ENCODE results near the gene BIN1. TPM values are rescaled to one million over a fixed set of nuclear protein-coding genes. Genes with fewer than 3 reads are reported as not detected.
A peak's percentile ranks its signal among the peaks of the same experiment; 100 is the strongest.

The BIN1 gene
- total and polyA plus RNA-seq, 12 donors = 62.1 to 207 (median 125) TPM

DNA sequence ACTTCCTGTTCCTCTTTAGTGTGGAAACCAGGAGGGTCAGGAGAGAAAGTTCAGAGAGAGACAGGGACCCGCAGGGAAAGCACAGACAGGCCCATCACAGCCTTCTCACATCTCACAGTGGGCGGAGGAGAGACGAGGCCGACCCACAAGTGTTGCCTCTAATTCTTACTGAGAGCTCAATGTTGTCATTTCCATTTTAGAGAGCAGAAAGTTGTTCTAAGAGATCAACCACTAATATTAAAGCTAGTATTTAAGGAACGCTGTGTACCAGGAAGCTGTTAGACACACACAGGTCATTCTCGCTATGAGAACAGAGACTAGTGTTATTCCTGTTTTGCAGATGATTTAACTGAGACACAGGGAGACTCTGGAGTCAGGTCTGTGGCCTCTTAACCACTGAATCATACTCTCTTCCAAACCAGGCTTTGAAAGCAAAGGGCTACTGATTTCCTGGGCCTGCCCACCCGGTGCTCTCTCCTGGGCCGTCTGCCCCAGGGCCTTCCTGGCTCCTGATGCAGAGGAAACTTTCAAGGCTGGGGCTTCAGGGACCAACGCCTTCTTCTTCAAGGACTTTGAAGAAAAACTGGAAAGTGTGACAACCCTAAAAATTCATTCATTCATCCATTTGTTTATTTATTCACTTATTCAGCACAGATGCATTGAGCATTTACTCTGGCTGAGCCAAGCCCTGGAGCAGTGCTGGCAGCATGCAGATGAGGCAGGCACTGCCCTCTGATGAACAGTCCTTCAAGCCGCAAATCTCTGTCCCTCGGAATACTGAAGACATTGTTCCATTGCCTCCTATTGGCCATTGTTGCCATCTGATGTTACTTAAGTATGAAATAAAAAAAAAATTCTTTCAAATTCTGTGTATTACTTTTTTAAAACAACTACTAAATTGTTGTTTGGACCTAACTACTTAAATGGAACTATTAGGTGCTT lies 37.2 kb upstream of the BIN1 start:
- Histone ChIP-seq H3K4me3 (no peak overlapping the region), H3K9me3 (replicated peaks in 1 of 3) (no peaks in the 10 kb centered on the region), H3K36me3 (replicated peaks in 1 of 2) (no peaks in the 10 kb centered on the region), H3K4me1 (replicated peaks in 1 of 2) (peaks cover 19 to 32% of the 10 kb centered on the region in 2 donors), H3K27ac (peak overlapping the region in 4 of 5 donors; percentile 36 to 66 (median 60)), H3K27me3 (no peaks in the 10 kb centered on the region)
- intact Hi-C loops (cut with DNase I) = loop anchor here in 1 of 2 donors (10.0 kb wide), 1 partner anchor 69 kb away; no protein-coding TSS in a partner anchor
- TF ChIP-seq, protein P1, sequence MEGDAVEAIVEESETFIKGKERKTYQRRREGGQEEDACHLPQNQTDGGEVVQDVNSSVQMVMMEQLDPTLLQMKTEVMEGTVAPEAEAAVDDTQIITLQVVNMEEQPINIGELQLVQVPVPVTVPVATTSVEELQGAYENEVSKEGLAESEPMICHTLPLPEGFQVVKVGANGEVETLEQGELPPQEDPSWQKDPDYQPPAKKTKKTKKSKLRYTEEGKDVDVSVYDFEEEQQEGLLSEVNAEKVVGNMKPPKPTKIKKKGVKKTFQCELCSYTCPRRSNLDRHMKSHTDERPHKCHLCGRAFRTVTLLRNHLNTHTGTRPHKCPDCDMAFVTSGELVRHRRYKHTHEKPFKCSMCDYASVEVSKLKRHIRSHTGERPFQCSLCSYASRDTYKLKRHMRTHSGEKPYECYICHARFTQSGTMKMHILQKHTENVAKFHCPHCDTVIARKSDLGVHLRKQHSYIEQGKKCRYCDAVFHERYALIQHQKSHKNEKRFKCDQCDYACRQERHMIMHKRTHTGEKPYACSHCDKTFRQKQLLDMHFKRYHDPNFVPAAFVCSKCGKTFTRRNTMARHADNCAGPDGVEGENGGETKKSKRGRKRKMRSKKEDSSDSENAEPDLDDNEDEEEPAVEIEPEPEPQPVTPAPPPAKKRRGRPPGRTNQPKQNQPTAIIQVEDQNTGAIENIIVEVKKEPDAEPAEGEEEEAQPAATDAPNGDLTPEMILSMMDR (IDR thresholded peaks at IDR 0.05) = peak; percentile 13 to 30 (median 26)
- TF ChIP-seq POLR2A (IDR thresholded peaks at IDR 0.05) = no peak
- peak in 6 of 7 donors; percentile 43 to 67 (median 58) for DNase-seq
- 39 to 51% (median 49%) methylated on average over 11 of the region's 11 CpGs for WGBS, 4 donors

DNA sequence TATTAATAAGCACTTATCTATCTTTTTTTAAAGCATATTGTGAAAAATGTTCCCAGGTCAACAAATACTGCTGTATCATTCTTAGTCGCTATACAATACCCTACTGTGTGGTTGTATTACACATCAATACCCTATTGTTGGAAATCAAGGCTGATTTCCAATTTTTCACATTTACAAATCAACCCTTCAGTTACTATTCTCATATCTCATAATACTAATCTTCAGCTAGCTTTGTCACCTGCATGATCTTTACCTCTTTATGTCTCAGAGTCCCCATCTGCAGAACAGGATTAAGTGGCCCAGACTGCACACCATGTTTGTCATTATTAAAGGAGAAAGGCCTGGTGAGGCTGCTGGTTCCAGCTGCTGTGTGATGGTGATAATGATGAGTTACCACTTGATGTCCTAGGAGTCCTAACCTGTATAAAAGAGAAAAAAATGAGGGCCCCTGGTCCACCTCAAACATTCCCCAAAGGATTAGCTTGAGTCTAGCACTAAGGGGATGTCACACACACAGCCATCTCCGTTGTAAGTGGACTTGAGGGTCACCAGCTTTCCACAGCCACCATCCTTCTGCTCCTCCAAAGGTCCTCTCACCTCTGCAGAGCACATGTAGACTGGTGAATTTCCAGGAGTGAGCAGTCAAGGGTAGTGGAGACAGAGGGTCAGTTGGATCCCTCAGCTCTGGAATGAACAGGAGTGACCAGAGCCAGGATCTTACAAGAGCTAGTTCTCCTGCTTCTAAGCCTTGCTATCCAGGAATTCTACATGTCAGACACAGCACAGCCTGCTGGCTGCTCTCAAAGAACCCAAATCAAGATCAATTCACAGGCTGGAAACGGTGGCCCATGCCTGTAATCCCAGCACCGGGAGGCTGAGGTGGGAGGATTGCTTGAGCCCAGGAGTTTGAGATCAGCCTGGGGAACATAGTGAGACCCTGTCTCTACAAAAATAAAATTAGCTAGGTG lies 36.0 kb upstream of the BIN1 start:
- peak in 2 of 7 donors; percentile 14 to 40 for DNase-seq
- Histone ChIP-seq H3K4me3 (no peak overlapping the region), H3K9me3 (replicated peaks in 1 of 3) (no peaks in the 10 kb centered on the region), H3K27ac (peak overlapping the region in 3 of 5 donors; percentile 35 to 66 (median 56)), H3K27me3 (no peaks in the 10 kb centered on the region), H3K4me1 (replicated peaks in 1 of 2) (peaks cover 19 to 32% of the 10 kb centered on the region in 2 donors), H3K36me3 (replicated peaks in 1 of 2) (no peaks in the 10 kb centered on the region)
- intact Hi-C loops (cut with DNase I) = loop anchor here in 1 of 2 donors (10.0 kb wide), 1 partner anchor 68 kb away; no protein-coding TSS in a partner anchor
- 87 to 95% (median 89%) methylated on average over 4 of the region's 4 CpGs for WGBS, 4 donors
- TF ChIP-seq, protein P1 (IDR thresholded peaks at IDR 0.05) = no peak
- no peak for TF ChIP-seq POLR2A (IDR thresholded peaks at IDR 0.05)

DNA sequence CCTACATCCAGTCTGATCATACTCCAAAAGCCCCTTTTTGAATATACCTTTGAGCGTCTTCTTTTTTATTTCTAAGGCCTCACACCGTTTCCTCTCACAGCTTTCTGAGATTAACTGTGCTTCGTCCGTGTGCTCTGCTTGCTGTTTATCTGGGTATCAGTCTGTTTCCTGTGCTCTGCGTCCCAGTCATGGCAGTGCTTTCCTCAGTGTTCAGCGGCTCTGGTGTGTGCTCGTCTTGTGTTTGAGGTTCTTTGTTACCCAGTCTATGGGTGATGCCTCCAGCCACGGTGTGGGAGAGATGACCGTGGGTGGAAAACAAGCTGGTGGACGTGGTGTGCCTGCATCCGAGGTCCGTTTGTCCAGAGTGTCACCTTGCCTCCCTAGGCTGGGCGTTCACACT lies 33.6 kb upstream of the BIN1 start:
- Histone ChIP-seq H3K4me3 (no peak overlapping the region), H3K4me1 (replicated peaks in 1 of 2) (peaks cover 14 to 27% of the 10 kb centered on the region in 2 donors), H3K27me3 (no peaks in the 10 kb centered on the region), H3K27ac (no peak overlapping the region), H3K9me3 (replicated peaks in 1 of 3) (no peaks in the 10 kb centered on the region), H3K36me3 (replicated peaks in 1 of 2) (no peaks in the 10 kb centered on the region)
- WGBS, 4 donors = 71 to 85% (median 77%) methylated on average over 13 of the region's 13 CpGs
- intact Hi-C loops (cut with DNase I) = loop anchor here in 1 of 2 donors (10.0 kb wide), 1 partner anchor 66 kb away; no protein-coding TSS in a partner anchor
- peak in 2 of 7 donors; percentile 5 to 38 for DNase-seq
- TF ChIP-seq, protein P1 (IDR thresholded peaks at IDR 0.05) = no peak
- no peak for TF ChIP-seq POLR2A (IDR thresholded peaks at IDR 0.05)
